WTC11 (cell line): ENCODE results near the gene TCF3. TPM values are rescaled to one million over a fixed set of nuclear protein-coding genes. Genes with fewer than 3 reads are reported as not detected.

ENCODE experiments used
- ATAC-seq: fragments of 200-7000 bp; cut with Tn5 transposase; 2 replicates; pipeline ENCODE4 v1.10.0; 2021; ENCODE audit warnings: mild to moderate bottlenecking, moderate library complexity
- CTCF ChIA-PET: fragments of 300-600 bp; sonication (Branson Sonifier 250); formaldehyde crosslinking; loops from one replicate; lab custom pipeline; 2021; ENCODE audit warnings: antibody characterized with exemption; lab: Charles Lee
- POLR2A ChIA-PET: fragments of 350-600 bp; sonication (Branson Sonifier 250); formaldehyde crosslinking; loops from one replicate; lab custom pipeline; 2021; ENCODE audit warnings: antibody characterized with exemption; lab: Charles Lee
- DNase-seq: peaks from one replicate; pipeline ENCODE4 v3.0.0; 2021; ENCODE audit warnings: low spot score
- H3K27ac Mint-ChIP-seq: 2 replicates; pipeline ENCODE4 v1.8.0; 2021; ENCODE audit warnings: mixed read lengths
- H3K27me3 Mint-ChIP-seq: 2 replicates; pipeline ENCODE4 v1.8.0; 2021; ENCODE audit warnings: low read depth, mild to moderate bottlenecking, moderate library complexity, mixed read lengths
- H3K36me3 Mint-ChIP-seq: 2 replicates; pipeline ENCODE4 v1.8.0; 2021; ENCODE audit warnings: mixed read lengths
- H3K4me1 Mint-ChIP-seq: 2 replicates; pipeline ENCODE4 v1.8.0; 2022; ENCODE audit warnings: mixed read lengths
- H3K4me3 Mint-ChIP-seq: 2 replicates; pipeline ENCODE4 v1.8.0; 2021; ENCODE audit warnings: mild to moderate bottlenecking, moderate library complexity, mixed read lengths
- H3K9me3 Mint-ChIP-seq: 2 replicates; pipeline ENCODE4 v1.8.0; 2021; ENCODE audit warnings: mixed read lengths
- ESRRA ChIP-seq: sonication (generic); formaldehyde crosslinking; IDR thresholded peaks from 2 replicates; pipeline ENCODE4 v1.8.1; 2022; ENCODE audit warnings: mild to moderate bottlenecking, missing genetic modification reagents, borderline replicate concordance
- FOXJ3 ChIP-seq: sonication (generic); formaldehyde crosslinking; IDR thresholded peaks from 2 replicates; pipeline ENCODE4 v1.9.0; 2021; ENCODE audit warnings: missing genetic modification reagents, mild to moderate bottlenecking, borderline replicate concordance
- GTF2I ChIP-seq: fragments of 250-450 bp; sonication (Bioruptor Pico); conservative IDR thresholded peaks from 2 replicates; pipeline ENCODE4 v1.4.0; 2021; ENCODE audit warnings: mild to moderate bottlenecking
- JAZF1 ChIP-seq: fragments of 250-450 bp; sonication (Bioruptor Pico); IDR thresholded peaks from 2 replicates; pipeline ENCODE4 v1.9.0; 2021; ENCODE audit warnings: moderate library complexity, mild to moderate bottlenecking, inconsistent platforms
- JUN ChIP-seq: sonication (generic); formaldehyde crosslinking; IDR thresholded peaks from 2 replicates; pipeline ENCODE4 v1.8.0; 2023; ENCODE audit warnings: mild to moderate bottlenecking, missing genetic modification reagents
- OVOL2 ChIP-seq: fragments of 250-450 bp; sonication (Bioruptor Pico); IDR thresholded peaks from 2 replicates; pipeline ENCODE4 v1.9.0; 2021; ENCODE audit warnings: mild to moderate bottlenecking, borderline replicate concordance
- SP1 ChIP-seq: sonication (generic); formaldehyde crosslinking; conservative IDR thresholded peaks from 2 replicates; pipeline ENCODE4 v1.8.1; 2022; ENCODE audit warnings: missing genetic modification reagents
- ZBTB21 ChIP-seq: sonication (generic); formaldehyde crosslinking; IDR thresholded peaks from 2 replicates; pipeline ENCODE4 v1.8.1; 2023; ENCODE audit warnings: mild to moderate bottlenecking, missing genetic modification reagents, borderline replicate concordance
- ZNF219 ChIP-seq: sonication (generic); formaldehyde crosslinking; IDR thresholded peaks from 2 replicates; pipeline ENCODE4 v1.8.0; 2023; ENCODE audit warnings: missing genetic modification reagents, mild to moderate bottlenecking, borderline replicate concordance
- ZNF232 ChIP-seq: sonication (generic); formaldehyde crosslinking; IDR thresholded peaks from 2 replicates; pipeline ENCODE4 v1.8.0; 2022; ENCODE audit warnings: mild to moderate bottlenecking, missing genetic modification reagents
- ZNF396 ChIP-seq: fragments of 250-450 bp; sonication (Bioruptor Pico); IDR thresholded peaks from 2 replicates; pipeline ENCODE4 v1.8.0; 2021; ENCODE audit warnings: mild to moderate bottlenecking, moderate library complexity, borderline replicate concordance
- ZNF423 ChIP-seq: fragments of 250-450 bp; sonication (Bioruptor Pico); IDR thresholded peaks from 2 replicates; pipeline ENCODE4 v2.1.2; 2022; ENCODE audit warnings: mild to moderate bottlenecking, moderate library complexity
- ZNF671 ChIP-seq: fragments of 250-450 bp; sonication (Bioruptor Pico); IDR thresholded peaks from 2 replicates; pipeline ENCODE4 v1.8.0; 2021; ENCODE audit warnings: mild to moderate bottlenecking
- total RNA-seq: library from RNA; stranded (reverse); gene quantifications from 3 replicates; pipeline ENCODE4 v1.2.3, GENCODE V29; 2021
- TF ChIP-seq, protein P1 (sequence below): sonication (generic); formaldehyde crosslinking; IDR thresholded peaks from 2 replicates; pipeline ENCODE4 v1.8.0; 2022; ENCODE audit warnings: mild to moderate bottlenecking, missing genetic modification reagents
- TF ChIP-seq, protein P2 (sequence below): sonication (generic); formaldehyde crosslinking; IDR thresholded peaks from 2 replicates; pipeline ENCODE4 v1.8.1; 2023; ENCODE audit warnings: mild to moderate bottlenecking, missing genetic modification reagents
- TF ChIP-seq, protein P3 (sequence below): sonication (generic); formaldehyde crosslinking; IDR thresholded peaks from 2 replicates; pipeline ENCODE4 v1.8.1; 2023; ENCODE audit warnings: mild to moderate bottlenecking, missing genetic modification reagents, moderate library complexity
- TF ChIP-seq, protein P4 (sequence below): sonication (generic); formaldehyde crosslinking; conservative IDR thresholded peaks from 2 replicates; pipeline ENCODE4 v1.8.1; 2023; ENCODE audit warnings: mild to moderate bottlenecking, low read depth, missing genetic modification reagents, moderate library complexity
- TF ChIP-seq, protein P5 (sequence below): fragments of 250-450 bp; sonication (Bioruptor Pico); IDR thresholded peaks from 2 replicates; pipeline ENCODE4 v1.8.0; 2021; ENCODE audit warnings: mild to moderate bottlenecking
- TF ChIP-seq, protein P6 (sequence below): sonication (generic); formaldehyde crosslinking; IDR thresholded peaks from 2 replicates; pipeline ENCODE4 v1.8.1; 2022; ENCODE audit warnings: mild to moderate bottlenecking, moderate library complexity, missing genetic modification reagents
- TF ChIP-seq, protein P7 (sequence below): sonication (generic); formaldehyde crosslinking; IDR thresholded peaks from 2 replicates; pipeline ENCODE4 v1.8.0; 2023; ENCODE audit warnings: missing genetic modification reagents

TCF3 gene
- total RNA-seq, 1 experiment from 2014 or later, result 324 TPM

DNA sequence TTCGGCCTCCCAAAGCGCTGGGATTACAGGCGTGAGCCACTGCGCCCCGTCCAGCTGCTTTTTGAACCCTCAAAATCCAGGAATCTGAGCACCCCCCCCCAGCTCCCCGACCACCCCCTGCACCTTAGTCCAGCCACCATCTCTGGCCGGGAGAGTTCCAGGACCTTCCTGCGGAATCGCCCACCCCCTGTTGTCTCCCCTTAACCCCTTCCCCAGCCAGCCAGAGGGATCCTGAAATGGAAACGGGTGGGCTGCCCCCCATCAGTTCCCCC is 59.0 kb downstream of the TCF3 start:
- DNase-seq, result no peak
- TF ChIP-seq JAZF1 (CRISPR knock-in tag), result no peak
- TF ChIP-seq, protein P1, sequence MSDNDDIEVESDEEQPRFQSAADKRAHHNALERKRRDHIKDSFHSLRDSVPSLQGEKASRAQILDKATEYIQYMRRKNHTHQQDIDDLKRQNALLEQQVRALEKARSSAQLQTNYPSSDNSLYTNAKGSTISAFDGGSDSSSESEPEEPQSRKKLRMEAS, result no peak
- TF ChIP-seq ZNF396 (CRISPR knock-in tag), result no peak
- TF ChIP-seq ESRRA (CRISPR knock-in tag), result no peak
- TF ChIP-seq, protein P2, sequence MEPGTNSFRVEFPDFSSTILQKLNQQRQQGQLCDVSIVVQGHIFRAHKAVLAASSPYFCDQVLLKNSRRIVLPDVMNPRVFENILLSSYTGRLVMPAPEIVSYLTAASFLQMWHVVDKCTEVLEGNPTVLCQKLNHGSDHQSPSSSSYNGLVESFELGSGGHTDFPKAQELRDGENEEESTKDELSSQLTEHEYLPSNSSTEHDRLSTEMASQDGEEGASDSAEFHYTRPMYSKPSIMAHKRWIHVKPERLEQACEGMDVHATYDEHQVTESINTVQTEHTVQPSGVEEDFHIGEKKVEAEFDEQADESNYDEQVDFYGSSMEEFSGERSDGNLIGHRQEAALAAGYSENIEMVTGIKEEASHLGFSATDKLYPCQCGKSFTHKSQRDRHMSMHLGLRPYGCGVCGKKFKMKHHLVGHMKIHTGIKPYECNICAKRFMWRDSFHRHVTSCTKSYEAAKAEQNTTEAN (CRISPR knock-in tag), result no peak
- no peak for TF ChIP-seq ZNF423 (CRISPR knock-in tag)
- TF ChIP-seq, protein P3, sequence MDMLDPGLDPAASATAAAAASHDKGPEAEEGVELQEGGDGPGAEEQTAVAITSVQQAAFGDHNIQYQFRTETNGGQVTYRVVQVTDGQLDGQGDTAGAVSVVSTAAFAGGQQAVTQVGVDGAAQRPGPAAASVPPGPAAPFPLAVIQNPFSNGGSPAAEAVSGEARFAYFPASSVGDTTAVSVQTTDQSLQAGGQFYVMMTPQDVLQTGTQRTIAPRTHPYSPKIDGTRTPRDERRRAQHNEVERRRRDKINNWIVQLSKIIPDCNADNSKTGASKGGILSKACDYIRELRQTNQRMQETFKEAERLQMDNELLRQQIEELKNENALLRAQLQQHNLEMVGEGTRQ, result no peak
- TF ChIP-seq, protein P4, sequence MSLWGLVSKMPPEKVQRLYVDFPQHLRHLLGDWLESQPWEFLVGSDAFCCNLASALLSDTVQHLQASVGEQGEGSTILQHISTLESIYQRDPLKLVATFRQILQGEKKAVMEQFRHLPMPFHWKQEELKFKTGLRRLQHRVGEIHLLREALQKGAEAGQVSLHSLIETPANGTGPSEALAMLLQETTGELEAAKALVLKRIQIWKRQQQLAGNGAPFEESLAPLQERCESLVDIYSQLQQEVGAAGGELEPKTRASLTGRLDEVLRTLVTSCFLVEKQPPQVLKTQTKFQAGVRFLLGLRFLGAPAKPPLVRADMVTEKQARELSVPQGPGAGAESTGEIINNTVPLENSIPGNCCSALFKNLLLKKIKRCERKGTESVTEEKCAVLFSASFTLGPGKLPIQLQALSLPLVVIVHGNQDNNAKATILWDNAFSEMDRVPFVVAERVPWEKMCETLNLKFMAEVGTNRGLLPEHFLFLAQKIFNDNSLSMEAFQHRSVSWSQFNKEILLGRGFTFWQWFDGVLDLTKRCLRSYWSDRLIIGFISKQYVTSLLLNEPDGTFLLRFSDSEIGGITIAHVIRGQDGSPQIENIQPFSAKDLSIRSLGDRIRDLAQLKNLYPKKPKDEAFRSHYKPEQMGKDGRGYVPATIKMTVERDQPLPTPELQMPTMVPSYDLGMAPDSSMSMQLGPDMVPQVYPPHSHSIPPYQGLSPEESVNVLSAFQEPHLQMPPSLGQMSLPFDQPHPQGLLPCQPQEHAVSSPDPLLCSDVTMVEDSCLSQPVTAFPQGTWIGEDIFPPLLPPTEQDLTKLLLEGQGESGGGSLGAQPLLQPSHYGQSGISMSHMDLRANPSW (CRISPR knock-in tag), result no peak
- TF ChIP-seq ZNF219, result no peak
- TF ChIP-seq FOXJ3 (CRISPR knock-in tag), result no peak
- TF ChIP-seq, protein P5, sequence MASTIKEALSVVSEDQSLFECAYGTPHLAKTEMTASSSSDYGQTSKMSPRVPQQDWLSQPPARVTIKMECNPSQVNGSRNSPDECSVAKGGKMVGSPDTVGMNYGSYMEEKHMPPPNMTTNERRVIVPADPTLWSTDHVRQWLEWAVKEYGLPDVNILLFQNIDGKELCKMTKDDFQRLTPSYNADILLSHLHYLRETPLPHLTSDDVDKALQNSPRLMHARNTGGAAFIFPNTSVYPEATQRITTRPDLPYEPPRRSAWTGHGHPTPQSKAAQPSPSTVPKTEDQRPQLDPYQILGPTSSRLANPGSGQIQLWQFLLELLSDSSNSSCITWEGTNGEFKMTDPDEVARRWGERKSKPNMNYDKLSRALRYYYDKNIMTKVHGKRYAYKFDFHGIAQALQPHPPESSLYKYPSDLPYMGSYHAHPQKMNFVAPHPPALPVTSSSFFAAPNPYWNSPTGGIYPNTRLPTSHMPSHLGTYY (CRISPR knock-in tag), result no peak
- TF ChIP-seq ZBTB21 (CRISPR knock-in tag), result no peak
- TF ChIP-seq, protein P6, sequence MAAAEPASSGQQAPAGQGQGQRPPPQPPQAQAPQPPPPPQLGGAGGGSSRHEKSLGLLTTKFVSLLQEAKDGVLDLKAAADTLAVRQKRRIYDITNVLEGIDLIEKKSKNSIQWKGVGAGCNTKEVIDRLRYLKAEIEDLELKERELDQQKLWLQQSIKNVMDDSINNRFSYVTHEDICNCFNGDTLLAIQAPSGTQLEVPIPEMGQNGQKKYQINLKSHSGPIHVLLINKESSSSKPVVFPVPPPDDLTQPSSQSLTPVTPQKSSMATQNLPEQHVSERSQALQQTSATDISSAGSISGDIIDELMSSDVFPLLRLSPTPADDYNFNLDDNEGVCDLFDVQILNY (CRISPR knock-in tag), result no peak
- no peak for TF ChIP-seq GTF2I
- Mint-ChIP-seq H3K27me3 (no peaks in the 10 kb centered on the region), H3K9me3 (no peaks in the 10 kb centered on the region), H3K4me3 (peak overlapping the region; percentile 79), H3K36me3 (peaks cover 19% of the 10 kb centered on the region), H3K4me1 (peaks cover 10% of the 10 kb centered on the region), H3K27ac (no peak overlapping the region)
- POLR2A ChIA-PET, result interaction anchor here (0.6 to 1.8 kb wide), 4 partner anchors 13 to 565 kb away, joined by 3 to 7 read pairs (median 5); partner anchors contain the start of gene UQCR11
- CTCF ChIA-PET, result interaction anchor here (0.7 to 2.7 kb wide), 8 partner anchors 8 to 233 kb away, joined by 3 to 20 read pairs (median 6); partner anchors contain the start of gene TCF3
- no peak for ATAC-seq

DNA sequence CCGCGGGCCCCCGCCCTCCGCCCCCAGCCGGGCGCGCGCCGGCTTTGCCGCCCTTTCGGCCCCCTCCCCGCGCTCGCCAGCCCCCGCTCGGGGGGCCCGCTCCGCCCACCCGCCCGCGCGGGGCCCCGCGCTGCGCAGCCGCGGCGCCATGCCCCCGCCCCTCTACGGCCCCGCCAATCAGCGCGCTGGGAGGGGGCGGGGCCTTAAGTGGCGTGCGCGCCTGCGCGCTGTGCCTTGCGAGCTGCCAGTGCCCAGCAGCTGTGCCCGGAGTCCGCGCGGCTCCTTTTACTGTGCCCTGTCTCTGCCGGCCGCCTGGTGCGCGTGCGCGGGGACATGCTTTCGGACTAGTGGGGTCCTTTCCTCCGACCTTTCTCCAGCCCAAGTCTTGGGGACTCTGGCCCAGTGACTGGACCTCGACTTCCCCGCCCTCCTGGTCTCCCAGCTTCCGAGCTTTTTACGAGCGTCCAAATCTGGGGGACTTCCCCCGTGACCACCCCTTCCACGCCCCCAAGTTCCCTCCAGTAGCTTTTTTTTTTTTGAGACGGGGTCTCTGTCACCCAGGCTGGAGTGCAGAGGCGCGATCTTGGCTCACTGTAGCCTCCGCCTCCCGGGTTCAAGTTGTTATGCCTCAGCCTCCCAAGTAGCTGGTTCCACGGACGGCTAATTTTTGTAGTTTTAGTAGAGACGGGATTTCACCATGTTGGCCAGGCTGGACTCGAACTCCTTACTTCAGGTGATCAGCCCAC is 59.5 kb downstream of the TCF3 start, which contains the start of gene MBD3:
Gene MBD3, minus strand, starts transcription at position 111 of the 746 bp plus-strand sequence. CDS start 234 bp downstream, outside the sequence.
- Mint-ChIP-seq H3K27me3 (no peaks in the 10 kb centered on the region), H3K36me3 (peaks cover 14% of the 10 kb centered on the region), H3K9me3 (no peaks in the 10 kb centered on the region), H3K4me3 (peak within 1 kb of the TSS; percentile 85), H3K27ac (peak within 1 kb of the TSS; percentile 93), H3K4me1 (peaks cover 10% of the 10 kb centered on the region)
- POLR2A ChIA-PET, result interaction anchor here (0.6 to 1.8 kb wide), 4 partner anchors 13 to 565 kb away, joined by 3 to 7 read pairs (median 5); partner anchors contain the start of gene UQCR11
- DNase-seq (peak; percentile 90), ATAC-seq (peak; percentile 88)
- CTCF ChIA-PET, result interaction anchor here (0.5 to 2.7 kb wide), 10 partner anchors 9 to 234 kb away, joined by 3 to 20 read pairs (median 5); partner anchors contain the start of genes TCF3 and UQCR11
- TF ChIP-seq SP1 (0 out of 2 replicates have a peak, but pooled peaks have one; percentile 71), ZNF671 (CRISPR knock-in tag) (no peak), OVOL2 (no peak), JUN (no peak), ZNF232 (CRISPR knock-in tag) (no peak)
- TF ChIP-seq, protein P5 (CRISPR knock-in tag), result peak; percentile 62; the same call in 1 of the 2 replicates
- TF ChIP-seq, protein P7, sequence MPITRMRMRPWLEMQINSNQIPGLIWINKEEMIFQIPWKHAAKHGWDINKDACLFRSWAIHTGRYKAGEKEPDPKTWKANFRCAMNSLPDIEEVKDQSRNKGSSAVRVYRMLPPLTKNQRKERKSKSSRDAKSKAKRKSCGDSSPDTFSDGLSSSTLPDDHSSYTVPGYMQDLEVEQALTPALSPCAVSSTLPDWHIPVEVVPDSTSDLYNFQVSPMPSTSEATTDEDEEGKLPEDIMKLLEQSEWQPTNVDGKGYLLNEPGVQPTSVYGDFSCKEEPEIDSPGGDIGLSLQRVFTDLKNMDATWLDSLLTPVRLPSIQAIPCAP (CRISPR knock-in tag), result no peak
